SU-DHL-6 (cell line): Measurements from ENCODE around the gene TEX19.

ENCODE experiments used
- H2AFZ ChIP-seq: fragments of 200-600 bp; sonication (generic); 2 replicates; pipeline ENCODE4 v1.6.1; 2014; ENCODE audit warnings: low read depth, mild to moderate bottlenecking, moderate library complexity, mixed read lengths, antibody characterized with exemption, low read length; ENCODE audit not compliant: severe bottlenecking
- H3F3A ChIP-seq: fragments of 200-600 bp; shearing (Covaris generic); 2 replicates; pipeline ENCODE4 v1.6.0; 2016; ENCODE audit warnings: antibody characterized with exemption, mild to moderate bottlenecking; ENCODE audit not compliant: insufficient read depth
- H3K27ac ChIP-seq: fragments of 200-600 bp; sonication (generic); 2 replicates; pipeline ENCODE4 v1.5.1; 2016; ENCODE audit warnings: low read depth, mild to moderate bottlenecking, low read length, moderate library complexity, mixed read lengths
- H3K27me3 ChIP-seq: fragments of 200-600 bp; sonication (generic), shearing (Covaris generic); 2 replicates; pipeline ENCODE4 v1.6.0; 2014; ENCODE audit warnings: mild to moderate bottlenecking, low read length
- H3K36me3 ChIP-seq: fragments of 200-600 bp; sonication (generic); 2 replicates; pipeline ENCODE4 v1.6.1; 2014; ENCODE audit warnings: mild to moderate bottlenecking, low read length, mixed read lengths
- H3K4me2 ChIP-seq: fragments of 300-600, 200-600 bp; shearing (Covaris generic), sonication (generic); 2 replicates; pipeline ENCODE4 v1.6.0; 2014; ENCODE audit warnings: low read length, low read depth, mild to moderate bottlenecking; ENCODE audit not compliant: poor library complexity, severe bottlenecking
- H3K4me3 ChIP-seq: fragments of 200-600 bp; sonication (generic); 2 replicates; pipeline ENCODE4 v1.5.1; 2014; ENCODE audit warnings: antibody characterized with exemption, low read length, mild to moderate bottlenecking, mixed read lengths; ENCODE audit not compliant: insufficient read depth, poor library complexity, severe bottlenecking
- H3K79me2 ChIP-seq: fragments of 200-600 bp; sonication (generic); 2 replicates; pipeline ENCODE4 v1.6.1; 2014; ENCODE audit warnings: mild to moderate bottlenecking, low read length, moderate library complexity; ENCODE audit not compliant: insufficient read depth
- H3K9ac ChIP-seq: fragments of 200-600 bp; sonication (generic); 2 replicates; pipeline ENCODE4 v1.7.0; 2014; ENCODE audit warnings: mild to moderate bottlenecking, low read length
- H3K9me2 ChIP-seq: fragments of 200-600 bp; sonication (generic); replicated peaks from 2 replicates; pipeline ENCODE4 v1.6.1; 2014; ENCODE audit warnings: low read length; ENCODE audit not compliant: insufficient read depth
- H3K9me3 ChIP-seq: fragments of 200-600 bp; sonication (generic); 2 replicates; pipeline ENCODE4 v1.6.1; 2014; ENCODE audit warnings: low read length, mixed read lengths; ENCODE audit not compliant: insufficient read depth
- H4K20me1 ChIP-seq: fragments of 200-600 bp; sonication (generic); 2 replicates; pipeline ENCODE4 v1.6.1; 2014; ENCODE audit warnings: low read depth, mild to moderate bottlenecking, antibody characterized with exemption, low read length, moderate library complexity, mixed read lengths
- EZH2phosphoT487 ChIP-seq: fragments of 200-600 bp; sonication (generic), shearing (Covaris generic); conservative IDR thresholded peaks from 2 replicates; pipeline ENCODE4 v1.6.1; 2018; ENCODE audit warnings: mild to moderate bottlenecking, antibody characterized with exemption, low read length, moderate library complexity, mixed read lengths
- TF ChIP-seq, protein P1 (sequence below): fragments of 200-600 bp; sonication (generic); IDR thresholded peaks from one replicate; pipeline ENCODE4 v1.5.1; 2017; ENCODE audit warnings: antibody characterized with exemption, mild to moderate bottlenecking, low read length, moderate library complexity; ENCODE audit not compliant: insufficient read depth, poor library complexity, severe bottlenecking

Gene TEX19

DNA sequence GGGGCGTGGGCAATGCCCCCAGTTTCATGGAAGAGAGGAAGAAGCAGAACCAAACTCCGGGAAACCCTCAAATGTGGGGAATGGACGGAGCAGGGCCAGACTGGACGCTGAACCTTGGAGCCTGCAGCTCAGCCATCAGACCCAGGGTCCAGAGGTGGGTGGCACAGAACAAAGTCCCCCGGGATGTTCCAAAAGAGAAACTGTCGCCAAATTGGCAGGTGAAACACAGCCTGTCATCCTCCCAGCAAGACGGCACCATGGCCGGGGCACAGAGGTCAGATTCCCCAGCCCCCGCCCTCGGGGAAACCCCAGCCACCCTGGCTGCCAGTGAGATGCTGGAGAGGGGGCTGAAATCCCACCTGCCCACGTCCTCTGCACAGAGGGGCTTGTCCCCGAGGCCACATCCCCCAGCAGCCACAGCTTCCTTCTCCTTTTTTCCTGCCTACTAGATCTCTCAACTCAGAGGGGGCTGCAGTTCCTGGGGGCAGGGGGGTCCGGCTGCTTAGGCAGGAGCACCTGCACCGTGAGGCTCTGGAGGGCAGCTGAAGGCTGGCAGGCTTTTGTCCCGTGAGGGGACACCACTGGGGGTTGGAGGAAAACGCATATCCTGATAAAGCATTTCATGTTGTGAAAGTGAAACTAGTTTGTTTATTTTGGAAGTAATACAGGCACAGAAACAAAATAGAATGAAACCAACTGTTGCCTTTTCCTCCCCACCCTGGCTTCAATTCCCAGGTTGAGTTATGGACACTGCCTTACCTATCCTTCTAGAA lies 24.2 kb upstream of the TEX19 start:
- Histone ChIP-seq H3K9ac (no peak overlapping the region), H3K9me3 (no peaks in the 10 kb centered on the region), H3K27me3 (no peaks in the 10 kb centered on the region), H3K79me2 (no peaks in the 10 kb centered on the region), H3F3A (no peaks in the 10 kb centered on the region), H3K4me3 (no peak overlapping the region), H3K36me3 (no peaks in the 10 kb centered on the region), H3K4me2 (peak overlapping the region; percentile 26), H2AFZ (no peak overlapping the region), H3K27ac (no peak overlapping the region), H3K9me2 (no peaks in the 10 kb centered on the region), H4K20me1 (no peaks in the 10 kb centered on the region)
- TF ChIP-seq, protein P1, sequence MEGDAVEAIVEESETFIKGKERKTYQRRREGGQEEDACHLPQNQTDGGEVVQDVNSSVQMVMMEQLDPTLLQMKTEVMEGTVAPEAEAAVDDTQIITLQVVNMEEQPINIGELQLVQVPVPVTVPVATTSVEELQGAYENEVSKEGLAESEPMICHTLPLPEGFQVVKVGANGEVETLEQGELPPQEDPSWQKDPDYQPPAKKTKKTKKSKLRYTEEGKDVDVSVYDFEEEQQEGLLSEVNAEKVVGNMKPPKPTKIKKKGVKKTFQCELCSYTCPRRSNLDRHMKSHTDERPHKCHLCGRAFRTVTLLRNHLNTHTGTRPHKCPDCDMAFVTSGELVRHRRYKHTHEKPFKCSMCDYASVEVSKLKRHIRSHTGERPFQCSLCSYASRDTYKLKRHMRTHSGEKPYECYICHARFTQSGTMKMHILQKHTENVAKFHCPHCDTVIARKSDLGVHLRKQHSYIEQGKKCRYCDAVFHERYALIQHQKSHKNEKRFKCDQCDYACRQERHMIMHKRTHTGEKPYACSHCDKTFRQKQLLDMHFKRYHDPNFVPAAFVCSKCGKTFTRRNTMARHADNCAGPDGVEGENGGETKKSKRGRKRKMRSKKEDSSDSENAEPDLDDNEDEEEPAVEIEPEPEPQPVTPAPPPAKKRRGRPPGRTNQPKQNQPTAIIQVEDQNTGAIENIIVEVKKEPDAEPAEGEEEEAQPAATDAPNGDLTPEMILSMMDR, result no peak
- no peak for TF ChIP-seq EZH2phosphoT487

DNA sequence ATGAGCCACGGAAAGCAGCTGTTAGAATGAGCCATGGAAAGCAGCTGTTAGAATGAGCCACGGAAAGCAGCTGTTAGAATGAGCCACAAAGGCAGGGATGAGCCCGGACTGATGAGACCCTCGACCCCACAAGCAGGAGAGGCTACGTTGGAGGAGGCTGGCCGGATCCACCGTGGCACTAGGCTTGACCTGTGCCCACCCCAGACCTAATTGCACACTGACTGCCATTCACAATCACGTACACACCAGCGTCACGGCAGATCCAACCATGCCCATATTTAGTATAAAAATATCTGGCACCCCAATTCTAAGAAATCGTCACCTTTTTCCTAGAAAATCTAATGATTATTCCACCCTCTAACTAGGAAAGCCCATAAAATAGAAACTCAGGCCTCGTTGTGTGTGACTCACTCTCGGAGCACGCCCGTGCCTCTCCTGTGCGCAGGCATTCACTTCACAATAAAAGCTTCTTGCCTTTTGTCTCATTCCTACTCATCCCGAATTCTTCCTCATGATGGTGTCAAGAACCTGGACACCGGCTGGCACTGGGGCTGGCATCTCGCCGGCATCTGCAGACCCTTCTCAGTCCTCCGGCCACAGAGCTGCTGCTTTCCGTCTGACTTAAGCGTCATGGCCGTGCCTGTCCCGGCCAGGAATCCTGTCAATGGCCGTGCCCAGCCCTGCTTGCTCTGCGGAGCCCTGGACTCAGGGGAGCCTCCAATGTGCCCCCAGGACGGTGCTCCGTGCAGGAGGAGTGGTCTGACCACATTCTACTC lies 20.0 kb upstream of the TEX19 start:
- H4K20me1 ChIP-seq, result no peaks in the 10 kb centered on the region
- H3K27me3 ChIP-seq, result no peaks in the 10 kb centered on the region
- H3K4me2 ChIP-seq, result no peak overlapping the region
- H3K27ac ChIP-seq, result no peak overlapping the region
- H3F3A ChIP-seq, result no peaks in the 10 kb centered on the region
- H3K36me3 ChIP-seq, result no peaks in the 10 kb centered on the region
- H2AFZ ChIP-seq, result no peak overlapping the region
- H3K9me2 ChIP-seq, result no peaks in the 10 kb centered on the region
- TF ChIP-seq, protein P1, result no peak
- no peak for TF ChIP-seq EZH2phosphoT487
- no peak overlapping the region for H3K9ac ChIP-seq
- H3K79me2 ChIP-seq, result no peaks in the 10 kb centered on the region
- no peak overlapping the region for H3K4me3 ChIP-seq
- no peaks in the 10 kb centered on the region for H3K9me3 ChIP-seq

DNA sequence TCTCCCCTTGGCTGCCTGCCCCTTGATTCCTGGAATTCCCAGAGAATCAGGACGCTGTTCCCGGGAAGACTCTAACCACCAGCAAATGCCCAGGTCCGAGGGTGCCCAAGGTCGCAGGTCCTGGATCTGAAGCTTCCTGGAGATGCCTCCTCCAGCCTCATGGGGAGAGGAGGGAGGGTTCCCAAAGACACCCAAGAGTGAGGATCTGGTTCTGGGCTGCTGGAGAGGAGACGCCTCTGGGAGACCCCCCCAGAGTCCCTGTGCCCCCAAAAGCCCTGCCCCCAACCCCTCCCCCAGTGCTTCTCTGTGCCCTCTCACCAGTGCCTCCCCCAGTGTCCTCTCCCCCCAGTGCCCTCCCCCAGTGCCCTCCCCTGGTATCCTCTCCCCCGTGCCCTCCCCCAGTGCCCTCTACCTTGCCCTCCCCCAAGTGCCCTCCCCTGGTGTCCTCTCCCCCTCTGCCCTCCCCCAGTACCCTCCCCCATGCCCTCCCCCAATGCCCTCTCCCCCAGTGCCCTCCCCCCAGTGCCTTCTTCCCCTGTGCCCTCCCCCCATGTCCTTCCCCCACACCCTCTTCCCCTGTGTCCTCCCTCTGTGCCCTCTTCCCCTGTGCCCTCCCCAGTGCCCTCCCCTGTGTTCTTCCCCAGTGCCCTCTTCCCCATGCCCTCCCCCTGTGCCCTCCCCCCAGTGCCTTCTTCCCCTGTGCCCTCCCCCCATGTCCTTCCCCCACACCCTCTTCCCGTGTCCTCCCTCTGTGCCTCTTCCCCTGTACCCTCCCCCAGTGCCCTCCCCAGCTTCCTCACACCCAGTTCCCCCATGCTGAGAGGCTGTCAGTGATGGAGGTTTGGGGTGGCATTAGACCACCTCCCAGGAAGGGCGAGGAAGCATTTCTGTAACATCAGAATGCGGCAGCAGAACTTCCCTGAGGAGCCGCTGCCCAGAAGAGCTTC lies 19.1 kb upstream of the TEX19 start:
- TF ChIP-seq, protein P1, result no peak
- TF ChIP-seq EZH2phosphoT487, result no peak
- no peak overlapping the region for H2AFZ ChIP-seq
- H3K4me3 ChIP-seq, result no peak overlapping the region
- H3K79me2 ChIP-seq, result no peaks in the 10 kb centered on the region
- no peaks in the 10 kb centered on the region for H4K20me1 ChIP-seq
- no peaks in the 10 kb centered on the region for H3K9me2 ChIP-seq
- no peaks in the 10 kb centered on the region for H3F3A ChIP-seq
- H3K9ac ChIP-seq, result no peak overlapping the region
- H3K36me3 ChIP-seq, result no peaks in the 10 kb centered on the region
- H3K4me2 ChIP-seq, result no peak overlapping the region
- H3K27ac ChIP-seq, result no peak overlapping the region
- no peaks in the 10 kb centered on the region for H3K9me3 ChIP-seq
- no peaks in the 10 kb centered on the region for H3K27me3 ChIP-seq
